HG03469 (cell line): ENCODE data around the gene ELOVL6.
A peak's percentile ranks its signal among the peaks of the same experiment; 100 is the strongest.

Source experiments
- ATAC-seq: cut with Tn5 transposase; IDR thresholded peaks from one replicate; pipeline ENCODE4 v1.9.1; 2021; ENCODE audit warnings: mild to moderate bottlenecking, moderate library complexity, moderate number of reproducible peaks; ENCODE audit not compliant: unreplicated experiment

ELOVL6 gene

DNA sequence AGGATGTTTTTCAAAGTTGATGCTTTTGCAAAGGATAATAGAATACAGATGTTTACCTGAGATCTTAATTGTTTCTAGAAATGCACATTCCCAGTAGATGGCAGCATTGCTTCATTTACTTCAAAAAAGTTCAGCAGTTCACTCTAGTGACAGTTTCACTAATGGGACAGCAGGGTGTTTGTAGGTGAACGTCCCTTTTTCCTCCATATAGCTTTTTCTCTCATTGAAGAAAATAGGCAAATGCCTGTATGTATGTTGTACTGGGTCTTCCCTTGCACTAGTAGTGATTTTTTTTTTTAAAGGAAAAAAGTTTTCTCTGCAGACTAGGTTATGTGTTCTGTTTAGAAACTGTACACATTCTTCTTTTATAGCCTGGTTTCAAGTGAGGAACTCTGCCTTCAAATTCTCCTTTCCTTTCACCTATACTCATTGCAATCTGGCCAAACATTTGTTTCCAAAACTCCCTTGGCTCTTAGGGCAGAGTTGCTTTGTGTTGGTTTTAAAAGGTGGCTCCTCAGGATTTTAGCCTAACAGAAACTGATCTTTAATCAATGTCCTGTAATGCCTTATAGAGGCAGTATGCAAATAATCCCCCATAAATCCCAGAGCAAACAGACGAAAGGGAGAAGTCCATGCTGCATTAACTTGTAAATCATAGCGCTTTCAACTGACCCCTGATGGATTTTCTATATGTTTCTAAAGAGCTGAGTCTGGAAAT is 199.4 kb downstream of the ELOVL6 start:
- peak; percentile 35 for ATAC-seq

DNA sequence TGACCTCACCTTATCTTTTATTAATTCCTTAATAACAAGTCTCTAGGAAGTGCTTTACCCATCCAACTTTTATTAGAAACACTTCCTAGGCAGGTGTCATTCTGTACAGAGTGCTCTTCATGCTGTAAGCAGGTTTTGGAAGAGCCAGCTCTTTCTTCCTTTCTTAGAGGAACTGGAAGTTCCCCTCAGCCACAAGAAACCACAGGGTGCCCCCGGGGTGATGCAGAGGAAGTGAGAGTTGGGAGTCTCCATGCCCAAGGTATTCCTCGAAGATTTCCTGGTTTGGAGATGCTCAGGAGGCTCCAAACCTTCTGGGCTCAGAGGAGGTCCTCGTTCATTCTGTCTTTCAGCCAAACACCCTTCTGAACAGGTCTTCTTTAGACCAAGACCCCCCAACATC is 201.9 kb downstream of the ELOVL6 start:
- ATAC-seq = no peak
